H1 (cell line): Measurements from ENCODE around the gene GOLGA6C. TPM values are rescaled to one million over a fixed set of nuclear protein-coding genes. Genes with fewer than 3 reads are reported as not detected.
A peak's percentile ranks its signal among the peaks of the same experiment; 100 is the strongest.
"Not testable (repeated sequence)": the region's sequence is repeated elsewhere in the genome, so short reads cannot be mapped to it uniquely, and the experiment has no call there.

Experiments used
- CTCF ChIA-PET: fragments of 300-600 bp; sonication (Branson Sonifier 250); formaldehyde crosslinking; loops from one replicate; lab custom pipeline; 2021; ENCODE audit not compliant: partially characterized antibody; lab: Charles Lee
- POLR2A ChIA-PET: fragments of 300-600 bp; sonication (Branson Sonifier 250); formaldehyde crosslinking; loops from one replicate; lab custom pipeline; 2021; ENCODE audit warnings: inconsistent platforms; ENCODE audit not compliant: partially characterized antibody; lab: Charles Lee
- DNase-seq, 2 experiments: peaks; one replicate each; pipeline versions ENCODE4 v3.0.0 to v3.0.0-alpha.2; 2010 to 2022; ENCODE audit warnings: low spot score in 2 of 2, low read depth in 1 of 2, mixed read lengths in 1 of 2
- FAIRE-seq: peaks from 2 replicates; lab custom pipeline; 2011; peaks lifted over from hg19 to GRCh38; lab: Jason Lieb, UNC
- H2AFZ ChIP-seq: 2 replicates; pipeline ENCODE4 v1.8.1; 2012; ENCODE audit warnings: low read length, inconsistent platforms
- H2AK5ac ChIP-seq: 2 replicates; pipeline ENCODE4 v1.6.1; 2013; ENCODE audit warnings: low read depth, low read length
- H2BK120ac ChIP-seq: replicated peaks from 2 replicates; pipeline ENCODE3; 2013; ENCODE audit warnings: low read depth, low read length, inconsistent platforms
- H2BK12ac ChIP-seq: 2 replicates; pipeline ENCODE4 v1.6.1; 2013; ENCODE audit warnings: low read depth, low read length
- H2BK15ac ChIP-seq: 2 replicates; pipeline ENCODE4 v1.6.1; 2013; ENCODE audit warnings: low read length
- H2BK20ac ChIP-seq: 2 replicates; pipeline ENCODE4 v1.6.1; 2013; ENCODE audit warnings: low read length
- H2BK5ac ChIP-seq: 2 replicates; pipeline ENCODE4 v1.6.1; 2013; ENCODE audit warnings: low read depth, low read length
- H3K14ac ChIP-seq: 2 replicates; pipeline ENCODE4 v1.6.1; 2013; ENCODE audit warnings: inconsistent platforms; ENCODE audit not compliant: insufficient read length
- H3K18ac ChIP-seq: 2 replicates; pipeline ENCODE4 v1.6.1; 2013; ENCODE audit warnings: low read length; ENCODE audit errors: extremely low read depth
- H3K23ac ChIP-seq: 2 replicates; pipeline ENCODE4 v1.6.1; 2013; ENCODE audit warnings: inconsistent platforms; ENCODE audit not compliant: insufficient read length
- H3K23me2 ChIP-seq: 2 replicates; pipeline ENCODE4 v1.6.1; 2013; ENCODE audit warnings: low read depth, low read length
- H3K27ac ChIP-seq: 2 replicates; pipeline ENCODE4 v1.6.1; 2011; ENCODE audit warnings: low read depth, low read length, inconsistent platforms
- H3K27me3 ChIP-seq, 4 experiments: replicated peaks in 1 of 4; 1 replicate in 1 of 4; 2 replicates in 3 of 4; pipeline versions ENCODE4 v1.6.1 to v1.8.1; 2011 to 2013; ENCODE audit warnings: low read length in 3 of 4, mild to moderate bottlenecking in 3 of 4, inconsistent platforms in 2 of 4, mixed read lengths in 2 of 4, moderate library complexity in 1 of 4; ENCODE audit not compliant: control insufficient read depth in 3 of 4, insufficient read depth in 3 of 4; ENCODE audit errors: extremely low read depth in 1 of 4
- H3K36me3 ChIP-seq, 4 experiments: 2 replicates each; pipeline versions ENCODE4 v1.6.1 to v1.8.1; 2011 to 2013; ENCODE audit warnings: mild to moderate bottlenecking in 4 of 4, low read length in 3 of 4, moderate library complexity in 2 of 4, control low read depth in 1 of 4, inconsistent platforms in 1 of 4; ENCODE audit not compliant: insufficient read depth in 4 of 4, control insufficient read depth in 2 of 4
- H3K4ac ChIP-seq: replicated peaks from 2 replicates; pipeline ENCODE3; 2013; ENCODE audit warnings: low read length, low read depth, mixed read lengths, inconsistent platforms; ENCODE audit not compliant: insufficient read length
- H3K4me1 ChIP-seq, 4 experiments: replicated peaks in 1 of 4; 1 replicate in 1 of 4; 2 replicates in 3 of 4; pipeline versions ENCODE4 v1.6.1 to v1.8.1; 2011 to 2013; ENCODE audit warnings: low read length in 3 of 4, inconsistent platforms in 2 of 4, mixed read lengths in 1 of 4; ENCODE audit not compliant: insufficient read depth in 4 of 4, control insufficient read depth in 3 of 4
- H3K4me2 ChIP-seq, 2 experiments: 2 replicates each; pipeline versions ENCODE4 v1.6.1 to v1.8.1; 2011 to 2013; ENCODE audit warnings: low read depth in 2 of 2, low read length in 2 of 2, control low read depth in 1 of 2, inconsistent platforms in 1 of 2, mild to moderate bottlenecking in 1 of 2; ENCODE audit not compliant: insufficient read depth in 1 of 2
- H3K4me3 ChIP-seq, 4 experiments: fragments of 200-600, 300-600 bp in 1 of 4; sonication (generic), shearing (Covaris generic), sonication (Bioruptor Twin) in 1 of 4; 2 replicates each; pipeline versions ENCODE4 v1.5.1 to v1.8.1; 2011 to 2016; ENCODE audit warnings: low read length in 4 of 4, low read depth in 3 of 4, control low read depth in 2 of 4, inconsistent platforms in 2 of 4, mild to moderate bottlenecking in 2 of 4, mixed read lengths in 1 of 4, moderate library complexity in 1 of 4; ENCODE audit not compliant: insufficient read depth in 2 of 4; ENCODE audit errors: extremely low read depth in 1 of 4
- H3K56ac ChIP-seq: replicated peaks from 2 replicates; pipeline ENCODE3; 2013; ENCODE audit warnings: low read depth, mild to moderate bottlenecking, mixed read lengths, low read length, inconsistent platforms; ENCODE audit not compliant: insufficient read length
- H3K79me1 ChIP-seq: 2 replicates; pipeline ENCODE4 v1.6.1; 2013; ENCODE audit warnings: low read depth, low read length, control low read depth
- H3K79me2 ChIP-seq, 2 experiments: 2 replicates each; pipeline versions ENCODE4 v1.6.1 to v1.8.1; 2012 to 2013; ENCODE audit warnings: low read length in 2 of 2, mild to moderate bottlenecking in 2 of 2, inconsistent platforms in 1 of 2; ENCODE audit not compliant: insufficient read depth in 2 of 2, control insufficient read depth in 1 of 2
- H3K9ac ChIP-seq, 4 experiments: replicated peaks in 1 of 4; 1 replicate in 1 of 4; 2 replicates in 3 of 4; pipeline versions ENCODE4 v1.6.1 to v1.8.1; 2011 to 2013; ENCODE audit warnings: low read depth in 3 of 4, low read length in 3 of 4, control low read depth in 2 of 4, mild to moderate bottlenecking in 2 of 4, moderate library complexity in 2 of 4, inconsistent platforms in 1 of 4; ENCODE audit errors: extremely low read depth in 1 of 4
- H3K9me3 ChIP-seq, 2 experiments: 2 replicates each; pipeline versions ENCODE4 v1.6.1 to v1.8.1; 2012 to 2013; ENCODE audit warnings: mild to moderate bottlenecking in 2 of 2, moderate library complexity in 2 of 2, control low read depth in 1 of 2, inconsistent platforms in 1 of 2, low read depth in 1 of 2, low read length in 1 of 2, mixed read lengths in 1 of 2; ENCODE audit not compliant: insufficient read depth in 2 of 2
- H4K20me1 ChIP-seq, 2 experiments: replicated peaks in 1 of 2; 2 replicates each; pipeline versions ENCODE3 to v1.8.1; 2011 to 2013; ENCODE audit warnings: inconsistent platforms in 2 of 2, low read length in 2 of 2, mild to moderate bottlenecking in 1 of 2; ENCODE audit not compliant: insufficient read depth in 2 of 2, control insufficient read depth in 1 of 2
- H4K5ac ChIP-seq: 2 replicates; pipeline ENCODE4 v1.6.1; 2013; ENCODE audit warnings: low read length, low read depth, mixed read lengths, inconsistent platforms; ENCODE audit not compliant: insufficient read length
- H4K8ac ChIP-seq: 2 replicates; pipeline ENCODE4 v1.8.0; 2013; ENCODE audit warnings: mild to moderate bottlenecking, moderate library complexity, low read length, inconsistent platforms; ENCODE audit not compliant: insufficient read depth; ENCODE audit errors: extremely low read depth
- H4K91ac ChIP-seq: replicated peaks from 2 replicates; pipeline ENCODE3; 2013; ENCODE audit warnings: low read length, mixed read lengths, inconsistent platforms; ENCODE audit not compliant: insufficient read length
- RAD21 ChIP-seq, 2 experiments: IDR thresholded peaks in 1 of 2; conservative IDR thresholded peaks in 1 of 2; 2 replicates each; pipeline ENCODE4 v1.6.1; 2011; ENCODE audit warnings: low read depth in 2 of 2, low read length in 2 of 2, improper control_type of control experiment in 1 of 2, inconsistent platforms in 1 of 2, mild to moderate bottlenecking in 1 of 2, moderate library complexity in 1 of 2
- WGBS, 2 experiments: shearing (Covaris generic) in 1 of 2; methylation state at CpG; one replicate each; pipeline versions ENCODE4 v1.1.6 to v1.1.7; 2013 to 2015; ENCODE audit warnings: low lambda C conversion rate in 2 of 2, mixed read lengths in 2 of 2, inconsistent platforms in 1 of 2, low coverage in 1 of 2, missing lambda C conversion rate in 1 of 2; ENCODE audit not compliant: insufficient replicate concordance in 2 of 2, insufficient coverage in 1 of 2, insufficient read length in 1 of 2; ENCODE audit errors: extremely low coverage in 1 of 2, missing lambda C conversion rate in 1 of 2; 5-methylcytosine and 5-hydroxymethylcytosine counted together
- polyA plus RNA-seq, 7 experiments: library from polyadenylated mRNA; depleted of rRNA in 3 of 7; stranded (reverse) in 5 of 7; unstranded in 2 of 7; fragments of >200 nt in 5 of 7; fragments of 200-250 nt in 2 of 7; gene quantifications; 1 replicate in 5 of 7; 2 replicates in 1 of 7; 4 replicates in 1 of 7; pipeline versions ENCODE4 v1.2.1 to v1.2.3, GENCODE V29; 2011 to 2013; ENCODE audit warnings: missing spikeins in 2 of 7, mixed read lengths in 2 of 7
- total RNA-seq: library from RNA; stranded (reverse); fragmentation: NEBNext Ultra II Directional; extraction: Animal tissue kit (Norgen Biotek cat#: 25700); gene quantifications from 2 replicates; pipeline ENCODE4 v1.2.1, GENCODE V29; 2021

The GOLGA6C gene
- total and polyA plus RNA-seq, 2 of the 8 experiments (the other 6 are each of a cell fraction or from before 2014, with no cell fraction given) = 0.14 to 0.35 TPM

DNA sequence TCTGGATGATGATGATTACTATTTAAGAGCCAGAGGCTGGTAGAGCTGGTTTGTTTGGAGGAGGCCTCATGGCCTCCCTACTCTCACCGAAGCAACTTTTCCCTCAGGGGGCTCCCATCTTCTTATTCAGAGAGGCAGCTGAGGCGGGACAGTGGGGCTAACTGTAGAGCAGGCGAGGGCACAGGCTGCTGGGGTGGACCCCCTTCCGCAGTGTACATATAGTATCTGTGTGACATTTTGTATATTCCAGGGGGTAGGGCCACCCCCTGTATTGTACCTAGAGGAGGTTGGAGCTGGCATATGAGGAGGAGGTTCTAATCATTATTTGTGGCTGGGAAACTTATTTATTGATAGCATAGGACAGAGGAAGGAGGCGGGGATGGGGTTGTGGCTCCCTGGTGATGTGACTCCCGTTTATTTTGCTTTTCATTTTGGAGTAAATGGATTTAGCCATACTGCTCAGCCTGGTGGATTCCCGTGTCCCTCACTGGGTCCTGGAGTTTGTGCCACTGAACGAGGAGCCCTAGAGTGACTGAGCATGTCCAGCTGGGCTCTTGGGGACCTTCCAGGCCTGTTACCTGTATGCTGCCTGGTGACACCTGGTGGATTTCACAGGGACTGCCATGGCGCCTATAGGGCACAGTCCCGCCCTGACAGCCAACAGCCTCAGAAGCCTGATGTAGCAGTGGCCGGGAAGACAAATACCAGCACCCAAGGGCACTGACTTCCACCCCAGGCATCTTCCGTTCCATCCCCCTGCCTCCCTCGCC lies 40.6 kb downstream of the GOLGA6C start:
- H3K9me3 ChIP-seq, H3K23ac ChIP-seq, H2AK5ac ChIP-seq, H3K56ac ChIP-seq, H3K27ac ChIP-seq, H3K4ac ChIP-seq, H3K23me2 ChIP-seq, H2BK12ac ChIP-seq, H2AFZ ChIP-seq, FAIRE-seq, H3K9ac ChIP-seq, H2BK5ac ChIP-seq, H2BK120ac ChIP-seq, H3K4me1 ChIP-seq, H2BK15ac ChIP-seq, H3K18ac ChIP-seq, H4K20me1 ChIP-seq, H4K5ac ChIP-seq, H3K4me2 ChIP-seq, H2BK20ac ChIP-seq, DNase-seq, H4K8ac ChIP-seq, H3K79me1 ChIP-seq, H3K27me3 ChIP-seq, H3K36me3 ChIP-seq, H4K91ac ChIP-seq, H3K79me2 ChIP-seq, H3K14ac ChIP-seq, H3K4me3 ChIP-seq: not testable (repeated sequence)
- ChIA-PET POLR2A (interaction anchor here (0.6 kb wide), 1 partner anchor 355 kb away, joined by 3 read pairs; no protein-coding TSS in a partner anchor), CTCF (interaction anchor here (0.6 to 1.8 kb wide), 3 partner anchors 10 to 269 kb away, joined by 3 to 7 read pairs (median 5); no protein-coding TSS in a partner anchor)
- 47% methylated on average over 5 of the region's 13 CpGs; no CpG with 5 or more reads in 1 of the 2 experiments for WGBS, 2 experiments
- TF ChIP-seq RAD21 (IDR thresholded peaks at IDR 0.05 in 1 of 2, conservative IDR thresholded peaks at IDR 0.05 in 1 of 2; ENCODE audit: low read depth in 2 of 2, low read length in 2 of 2) = 0 out of 4 replicates have a peak, but pooled peaks of 1 of the 2 experiments have one; percentile 6
